Measurements from ENCODE around the gene AGBL5. TPM values are rescaled to one million over a fixed set of nuclear protein-coding genes. Genes with fewer than 3 reads are reported as not detected.

Gene AGBL5
- total and polyA plus RNA-seq, 2 of the 13 experiments (the other 11 are each of a cell fraction or from before 2014, with no cell fraction given) = 55.9 to 73.3 TPM

DNA sequence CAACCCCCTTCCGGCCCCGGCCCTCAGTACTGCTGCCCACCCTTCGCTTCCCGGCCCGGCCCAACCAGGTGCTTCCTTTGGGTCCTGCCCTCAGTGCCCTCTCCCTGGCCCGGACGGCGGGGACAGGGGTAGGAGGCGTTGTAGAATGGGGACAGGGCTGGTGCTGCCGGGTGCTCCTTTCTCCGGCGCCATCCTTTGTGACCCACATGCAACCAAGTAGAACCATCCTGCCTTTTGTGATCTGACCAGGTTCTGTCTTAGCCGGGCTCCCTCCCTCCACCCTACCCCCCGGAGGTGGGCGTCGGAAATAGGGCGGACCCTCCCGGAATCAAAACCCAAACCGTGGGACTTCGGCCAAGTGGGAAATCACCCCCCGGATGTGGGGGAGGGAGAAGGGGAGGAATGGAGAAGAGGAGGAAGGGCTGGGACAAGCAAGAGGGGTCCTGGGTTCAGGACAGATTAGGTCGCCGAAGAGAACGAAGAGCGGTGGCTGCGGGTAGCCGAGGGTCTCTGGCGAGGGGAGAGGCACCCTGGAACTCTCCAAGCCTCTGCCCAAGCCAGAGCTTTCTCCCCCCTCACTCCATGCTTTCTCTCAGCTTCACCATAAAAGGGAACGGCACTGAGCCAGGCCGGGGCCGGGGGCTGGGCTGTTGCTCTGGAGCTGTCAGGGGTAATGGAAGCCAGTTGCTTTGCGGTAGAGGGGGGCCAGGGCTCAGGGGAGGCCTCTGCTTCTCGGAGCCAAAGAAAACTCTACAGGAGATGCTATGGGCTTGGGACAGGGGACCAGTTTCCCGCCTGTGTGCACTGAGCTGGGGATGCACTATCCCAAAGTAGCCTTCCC lies 20.7 kb downstream of the AGBL5 start (continued):
- TF ChIP-seq ZBTB7B (CRISPR knock-in tag; IDR thresholded peaks at IDR 0.05) (no peak; the same call in 1 of the 2 replicates), ZSCAN9 (CRISPR knock-in tag; IDR thresholded peaks at IDR 0.05; ENCODE audit: borderline replicate concordance) (0 out of 2 replicates have a peak, but pooled peaks have one; percentile 12), ZNF232 (CRISPR knock-in tag; IDR thresholded peaks at IDR 0.05; ENCODE audit: borderline replicate concordance) (no peak; the same call in 1 of the 2 replicates), ZC3H13 (CRISPR knock-in tag; IDR thresholded peaks at IDR 0.05) (no peak; the same call in none of the 2 replicates), SATB2 (CRISPR knock-in tag; IDR thresholded peaks at IDR 0.05) (no peak), GABPB1 (CRISPR knock-in tag; IDR thresholded peaks at IDR 0.05) (no peak; the same call in 1 of the 2 replicates), ATF7-NPFF (CRISPR knock-in tag; IDR thresholded peaks at IDR 0.05; ENCODE audit: low read depth) (no peak), ATAD3A (CRISPR knock-in tag; IDR thresholded peaks at IDR 0.05) (no peak), ZNF331 (CRISPR knock-in tag; IDR thresholded peaks at IDR 0.05) (no peak), HNRNPK (IDR thresholded peaks at IDR 0.05; ENCODE audit: low read depth, low read length, poor library complexity, severe bottlenecking) (no peak), MYC (CRISPR knock-in tag; IDR thresholded peaks at IDR 0.05; ENCODE audit: borderline replicate concordance) (peak; percentile 5; the same call in 1 of the 2 replicates), ZNF431 (CRISPR knock-in tag; IDR thresholded peaks at IDR 0.05; ENCODE audit: borderline replicate concordance, low read depth) (no peak), ZNF230 (CRISPR knock-in tag; IDR thresholded peaks at IDR 0.05) (no peak; the same call in 1 of the 2 replicates), MAF1 (CRISPR knock-in tag; IDR thresholded peaks at IDR 0.05; ENCODE audit: borderline replicate concordance) (peak; percentile 52; the same call in 1 of the 2 replicates)
- TF ChIP-seq, protein P1, sequence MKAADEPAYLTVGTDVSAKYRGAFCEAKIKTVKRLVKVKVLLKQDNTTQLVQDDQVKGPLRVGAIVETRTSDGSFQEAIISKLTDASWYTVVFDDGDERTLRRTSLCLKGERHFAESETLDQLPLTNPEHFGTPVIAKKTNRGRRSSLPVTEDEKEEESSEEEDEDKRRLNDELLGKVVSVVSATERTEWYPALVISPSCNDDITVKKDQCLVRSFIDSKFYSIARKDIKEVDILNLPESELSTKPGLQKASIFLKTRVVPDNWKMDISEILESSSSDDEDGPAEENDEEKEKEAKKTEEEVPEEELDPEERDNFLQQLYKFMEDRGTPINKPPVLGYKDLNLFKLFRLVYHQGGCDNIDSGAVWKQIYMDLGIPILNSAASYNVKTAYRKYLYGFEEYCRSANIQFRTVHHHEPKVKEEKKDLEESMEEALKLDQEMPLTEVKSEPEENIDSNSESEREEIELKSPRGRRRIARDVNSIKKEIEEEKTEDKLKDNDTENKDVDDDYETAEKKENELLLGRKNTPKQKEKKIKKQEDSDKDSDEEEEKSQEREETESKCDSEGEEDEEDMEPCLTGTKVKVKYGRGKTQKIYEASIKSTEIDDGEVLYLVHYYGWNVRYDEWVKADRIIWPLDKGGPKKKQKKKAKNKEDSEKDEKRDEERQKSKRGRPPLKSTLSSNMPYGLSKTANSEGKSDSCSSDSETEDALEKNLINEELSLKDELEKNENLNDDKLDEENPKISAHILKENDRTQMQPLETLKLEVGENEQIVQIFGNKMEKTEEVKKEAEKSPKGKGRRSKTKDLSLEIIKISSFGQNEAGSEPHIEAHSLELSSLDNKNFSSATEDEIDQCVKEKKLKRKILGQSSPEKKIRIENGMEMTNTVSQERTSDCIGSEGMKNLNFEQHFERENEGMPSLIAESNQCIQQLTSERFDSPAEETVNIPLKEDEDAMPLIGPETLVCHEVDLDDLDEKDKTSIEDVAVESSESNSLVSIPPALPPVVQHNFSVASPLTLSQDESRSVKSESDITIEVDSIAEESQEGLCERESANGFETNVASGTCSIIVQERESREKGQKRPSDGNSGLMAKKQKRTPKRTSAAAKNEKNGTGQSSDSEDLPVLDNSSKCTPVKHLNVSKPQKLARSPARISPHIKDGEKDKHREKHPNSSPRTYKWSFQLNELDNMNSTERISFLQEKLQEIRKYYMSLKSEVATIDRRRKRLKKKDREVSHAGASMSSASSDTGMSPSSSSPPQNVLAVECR (CRISPR knock-in tag; IDR thresholded peaks at IDR 0.05; ENCODE audit: borderline replicate concordance) = no peak
- TF ChIP-seq, protein P2, sequence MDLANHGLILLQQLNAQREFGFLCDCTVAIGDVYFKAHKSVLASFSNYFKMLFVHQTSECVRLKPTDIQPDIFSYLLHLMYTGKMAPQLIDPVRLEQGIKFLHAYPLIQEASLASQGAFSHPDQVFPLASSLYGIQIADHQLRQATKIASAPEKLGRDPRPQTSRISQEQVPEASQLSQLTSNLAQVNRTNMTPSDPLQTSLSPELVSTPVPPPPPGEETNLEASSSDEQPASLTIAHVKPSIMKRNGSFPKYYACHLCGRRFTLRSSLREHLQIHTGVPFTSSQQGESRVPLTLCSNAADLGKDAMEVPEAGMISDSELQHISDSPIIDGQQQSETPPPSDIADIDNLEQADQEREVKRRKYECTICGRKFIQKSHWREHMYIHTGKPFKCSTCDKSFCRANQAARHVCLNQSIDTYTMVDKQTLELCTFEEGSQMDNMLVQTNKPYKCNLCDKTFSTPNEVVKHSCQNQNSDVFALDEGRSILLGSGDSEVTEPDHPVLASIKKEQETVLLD (CRISPR knock-in tag; IDR thresholded peaks at IDR 0.05; ENCODE audit: low read depth) = peak; percentile 24; the same call in 1 of the 2 replicates
- TF ChIP-seq, protein P3, sequence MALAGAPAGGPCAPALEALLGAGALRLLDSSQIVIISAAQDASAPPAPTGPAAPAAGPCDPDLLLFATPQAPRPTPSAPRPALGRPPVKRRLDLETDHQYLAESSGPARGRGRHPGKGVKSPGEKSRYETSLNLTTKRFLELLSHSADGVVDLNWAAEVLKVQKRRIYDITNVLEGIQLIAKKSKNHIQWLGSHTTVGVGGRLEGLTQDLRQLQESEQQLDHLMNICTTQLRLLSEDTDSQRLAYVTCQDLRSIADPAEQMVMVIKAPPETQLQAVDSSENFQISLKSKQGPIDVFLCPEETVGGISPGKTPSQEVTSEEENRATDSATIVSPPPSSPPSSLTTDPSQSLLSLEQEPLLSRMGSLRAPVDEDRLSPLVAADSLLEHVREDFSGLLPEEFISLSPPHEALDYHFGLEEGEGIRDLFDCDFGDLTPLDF (CRISPR knock-in tag; IDR thresholded peaks at IDR 0.05) = 0 out of 2 replicates have a peak, but pooled peaks have one; percentile 0
- TF ChIP-seq, protein P4, sequence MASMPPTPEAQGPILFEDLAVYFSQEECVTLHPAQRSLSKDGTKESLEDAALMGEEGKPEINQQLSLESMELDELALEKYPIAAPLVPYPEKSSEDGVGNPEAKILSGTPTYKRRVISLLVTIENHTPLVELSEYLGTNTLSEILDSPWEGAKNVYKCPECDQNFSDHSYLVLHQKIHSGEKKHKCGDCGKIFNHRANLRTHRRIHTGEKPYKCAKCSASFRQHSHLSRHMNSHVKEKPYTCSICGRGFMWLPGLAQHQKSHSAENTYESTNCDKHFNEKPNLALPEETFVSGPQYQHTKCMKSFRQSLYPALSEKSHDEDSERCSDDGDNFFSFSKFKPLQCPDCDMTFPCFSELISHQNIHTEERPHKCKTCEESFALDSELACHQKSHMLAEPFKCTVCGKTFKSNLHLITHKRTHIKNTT (CRISPR knock-in tag; IDR thresholded peaks at IDR 0.05) = no peak
- TF ChIP-seq, protein P5, sequence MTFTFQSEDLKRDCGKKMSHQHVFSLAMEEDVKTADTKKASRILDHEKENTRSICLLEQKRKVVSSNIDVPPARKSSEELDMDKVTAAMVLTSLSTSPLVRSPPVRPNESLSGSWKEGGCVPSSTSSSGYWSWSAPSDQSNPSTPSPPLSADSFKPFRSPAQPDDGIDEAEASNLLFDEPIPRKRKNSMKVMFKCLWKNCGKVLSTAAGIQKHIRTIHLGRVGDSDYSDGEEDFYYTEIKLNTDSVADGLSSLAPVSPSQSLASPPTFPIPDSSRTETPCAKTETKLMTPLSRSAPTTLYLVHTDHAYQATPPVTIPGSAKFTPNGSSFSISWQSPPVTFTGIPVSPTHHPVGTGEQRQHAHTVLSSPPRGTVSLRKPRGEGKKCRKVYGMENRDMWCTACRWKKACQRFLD (CRISPR knock-in tag; IDR thresholded peaks at IDR 0.05; ENCODE audit: borderline replicate concordance) = no peak; the same call in 1 of the 2 replicates

All from HepG2 (cell line).